ENCODE measurements around the gene FGFR3.
A peak's percentile ranks its signal among the peaks of the same experiment; 100 is the strongest.

Gene FGFR3

DNA sequence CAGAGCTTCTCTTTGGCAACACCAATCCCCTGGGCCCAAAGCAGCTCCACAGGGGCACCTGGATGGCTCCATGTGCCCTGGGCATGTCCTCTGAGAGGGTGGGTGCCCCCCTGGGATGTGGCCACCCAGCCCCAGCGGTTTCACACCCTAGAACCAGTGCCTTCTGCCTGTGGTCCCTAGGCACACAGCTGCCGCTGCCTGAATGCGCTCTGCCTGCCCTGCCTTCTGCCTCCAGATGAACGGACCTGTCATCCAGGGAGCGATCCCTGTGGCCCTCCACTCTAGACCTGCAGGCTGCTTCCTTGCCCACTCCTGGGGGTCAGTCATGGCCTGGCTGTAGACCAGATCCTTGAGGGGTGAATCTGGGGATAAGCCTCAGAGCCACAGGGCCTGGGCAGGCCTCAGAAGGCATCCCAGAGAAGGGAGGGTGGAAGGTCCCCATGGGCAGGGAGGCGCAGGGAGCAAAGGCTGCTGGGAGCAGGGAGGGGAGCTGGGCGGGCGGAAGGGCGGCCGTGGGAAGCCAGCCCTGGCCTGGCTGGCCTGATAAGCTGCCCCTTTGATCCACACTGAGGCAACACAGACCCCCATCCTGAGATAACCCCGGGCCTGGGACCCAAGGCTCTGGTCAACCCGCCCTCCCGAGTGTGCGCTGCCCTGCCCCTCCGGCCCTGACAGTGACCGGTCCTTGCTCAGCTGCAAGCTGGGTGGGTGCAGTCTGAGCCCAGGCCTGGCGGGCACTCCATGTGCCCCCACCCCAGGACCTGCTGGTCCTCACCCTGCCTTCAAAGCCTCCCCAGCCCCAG is 8.1 kb upstream of the FGFR3 start:
- H4K8ac ChIP-seq (ENCODE audit: low read depth, low read length) = no peak overlapping the region
- H3K23ac ChIP-seq (ENCODE audit: low read length) = no peak overlapping the region
- H2BK5ac ChIP-seq (ENCODE audit: low read length) = no peak overlapping the region
- no peak for DNase-seq
- H3K18ac ChIP-seq (ENCODE audit: low read length) = no peak overlapping the region
- no peaks in the 10 kb centered on the region for H3K79me1 ChIP-seq (ENCODE audit: low read length)
- no peaks in the 10 kb centered on the region for H3K4me1 ChIP-seq (ENCODE audit: control insufficient read depth, low read depth, low read length)
- H3K56ac ChIP-seq (ENCODE audit: low read length) = peak overlapping the region; percentile 25
- whole genome bisulfite sequencing (ENCODE audit: extremely low coverage, insufficient coverage, low lambda C conversion rate) = no CpG with 5 or more reads among the region's 17 CpGs
- no peak overlapping the region for H3K4me3 ChIP-seq (ENCODE audit: low read length)
- no peak overlapping the region for H4K5ac ChIP-seq (ENCODE audit: low read length)
- no peak overlapping the region for H3K27ac ChIP-seq (ENCODE audit: low read depth, low read length)
- H3K9ac ChIP-seq (ENCODE audit: low read length) = no peak overlapping the region
- no peak overlapping the region for H2AK5ac ChIP-seq (ENCODE audit: low read length)
- no peaks in the 10 kb centered on the region for H3K27me3 ChIP-seq (ENCODE audit: insufficient read depth, low read length, poor library complexity)
- H2BK15ac ChIP-seq (replicated peaks; ENCODE audit: low read depth) = no peak overlapping the region
- no peak overlapping the region for H3K4me2 ChIP-seq (ENCODE audit: low read length)
- H3K79me2 ChIP-seq (ENCODE audit: control insufficient read depth, insufficient read depth, low read length) = no peaks in the 10 kb centered on the region
- no peak overlapping the region for H2BK120ac ChIP-seq (ENCODE audit: low read depth, low read length)
- H3K36me3 ChIP-seq (ENCODE audit: control insufficient read depth, insufficient read depth, low read length) = no peaks in the 10 kb centered on the region
- no peak overlapping the region for H3K4ac ChIP-seq (ENCODE audit: low read depth, low read length)

DNA sequence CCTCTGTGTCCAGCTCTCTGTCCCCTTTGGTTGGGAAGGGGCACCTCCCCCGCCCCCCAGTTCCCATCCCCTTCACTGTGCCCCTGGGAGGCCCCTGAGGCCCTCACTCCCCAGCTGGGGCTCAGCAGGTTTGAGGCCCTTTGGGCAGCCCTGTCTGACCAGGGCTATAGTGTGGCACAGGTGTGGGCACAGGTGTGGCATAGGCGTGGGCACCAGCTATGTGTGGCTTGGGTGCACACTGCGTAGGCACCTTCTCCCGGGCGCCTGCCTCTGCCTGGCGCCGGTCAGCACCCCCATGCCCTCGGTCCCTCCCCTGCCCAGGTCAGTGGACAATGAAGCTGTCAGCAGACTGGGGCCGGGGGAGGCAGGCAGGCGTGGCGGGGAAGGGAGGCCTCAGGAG is 7.5 kb upstream of the FGFR3 start:
- Histone ChIP-seq H2BK120ac (ENCODE audit: low read depth, low read length) (no peak overlapping the region), H3K23ac (ENCODE audit: low read length) (no peak overlapping the region), H4K8ac (ENCODE audit: low read depth, low read length) (no peak overlapping the region), H2BK5ac (ENCODE audit: low read length) (no peak overlapping the region), H3K79me1 (ENCODE audit: low read length) (no peaks in the 10 kb centered on the region), H3K56ac (ENCODE audit: low read length) (no peak overlapping the region), H2BK15ac (replicated peaks; ENCODE audit: low read depth) (no peak overlapping the region), H3K9ac (ENCODE audit: low read length) (no peak overlapping the region), H3K27ac (ENCODE audit: low read depth, low read length) (no peak overlapping the region), H3K18ac (ENCODE audit: low read length) (no peak overlapping the region), H3K4me1 (ENCODE audit: control insufficient read depth, low read depth, low read length) (no peaks in the 10 kb centered on the region), H4K5ac (ENCODE audit: low read length) (no peak overlapping the region), H3K27me3 (ENCODE audit: insufficient read depth, low read length, poor library complexity) (no peaks in the 10 kb centered on the region), H3K4ac (ENCODE audit: low read depth, low read length) (no peak overlapping the region), H2AK5ac (ENCODE audit: low read length) (no peak overlapping the region), H3K79me2 (ENCODE audit: control insufficient read depth, insufficient read depth, low read length) (no peaks in the 10 kb centered on the region), H3K4me3 (ENCODE audit: low read length) (no peak overlapping the region), H3K4me2 (ENCODE audit: low read length) (no peak overlapping the region), H3K36me3 (ENCODE audit: control insufficient read depth, insufficient read depth, low read length) (no peaks in the 10 kb centered on the region)
- no peak for DNase-seq
- WGBS (ENCODE audit: extremely low coverage, insufficient coverage, low lambda C conversion rate) = no CpG with 5 or more reads among the region's 11 CpGs

DNA sequence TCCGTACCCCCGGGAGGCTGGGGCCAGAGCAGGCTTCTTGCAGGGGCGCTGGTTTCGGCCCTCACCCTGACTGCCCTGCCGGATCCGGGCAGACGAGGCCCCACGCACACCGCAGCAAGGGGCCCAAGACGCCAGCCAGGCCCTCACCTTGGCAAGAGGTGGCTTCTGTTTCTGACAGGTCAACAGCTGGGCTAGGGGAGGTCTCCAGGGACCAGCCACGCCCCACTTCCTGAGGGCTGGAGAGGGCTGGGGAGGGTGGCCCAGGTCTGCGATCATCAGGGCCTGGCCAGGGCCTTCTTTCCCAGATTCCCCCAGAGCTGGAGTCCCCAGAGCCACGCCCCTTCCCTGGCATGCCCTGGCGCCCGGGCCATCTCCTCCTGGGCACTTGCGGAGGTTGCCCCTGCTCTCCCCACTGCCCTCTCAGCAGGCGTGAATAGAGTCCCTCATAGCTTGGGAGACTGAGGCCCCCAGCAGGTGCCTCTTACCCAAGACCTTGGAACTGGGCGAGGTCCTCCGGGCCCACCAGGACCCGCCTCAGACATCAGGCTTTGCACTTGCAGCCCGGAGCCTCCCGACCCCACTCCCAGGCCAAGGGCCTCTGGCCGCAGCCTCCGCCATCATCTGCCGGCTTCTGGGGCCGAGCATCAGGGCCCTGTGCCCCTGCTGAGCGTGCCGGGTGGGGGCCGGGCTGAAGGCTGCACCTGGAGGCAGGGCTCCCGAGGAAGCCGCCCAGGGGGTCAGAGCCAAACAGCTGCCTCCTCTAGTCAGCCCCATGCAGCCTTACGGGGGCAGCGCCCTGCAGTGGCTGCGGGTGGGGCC is 6.3 kb upstream of the FGFR3 start:
- H3K4me3 ChIP-seq (ENCODE audit: low read length) = no peak overlapping the region
- no peak overlapping the region for H4K5ac ChIP-seq (ENCODE audit: low read length)
- H3K9ac ChIP-seq (ENCODE audit: low read length) = no peak overlapping the region
- H3K27me3 ChIP-seq (ENCODE audit: insufficient read depth, low read length, poor library complexity) = no peaks in the 10 kb centered on the region
- H2BK5ac ChIP-seq (ENCODE audit: low read length) = no peak overlapping the region
- no peak overlapping the region for H3K4me2 ChIP-seq (ENCODE audit: low read length)
- H3K23ac ChIP-seq (ENCODE audit: low read length) = no peak overlapping the region
- H2BK120ac ChIP-seq (ENCODE audit: low read depth, low read length) = no peak overlapping the region
- H3K4me1 ChIP-seq (ENCODE audit: control insufficient read depth, low read depth, low read length) = no peaks in the 10 kb centered on the region
- H2AK5ac ChIP-seq (ENCODE audit: low read length) = no peak overlapping the region
- no peaks in the 10 kb centered on the region for H3K79me2 ChIP-seq (ENCODE audit: control insufficient read depth, insufficient read depth, low read length)
- H3K27ac ChIP-seq (ENCODE audit: low read depth, low read length) = no peak overlapping the region
- H3K4ac ChIP-seq (ENCODE audit: low read depth, low read length) = no peak overlapping the region
- no peak for DNase-seq
- no peak overlapping the region for H3K18ac ChIP-seq (ENCODE audit: low read length)
- no peak overlapping the region for H3K56ac ChIP-seq (ENCODE audit: low read length)
- H3K36me3 ChIP-seq (ENCODE audit: control insufficient read depth, insufficient read depth, low read length) = no peaks in the 10 kb centered on the region
- no peak overlapping the region for H2BK15ac ChIP-seq (replicated peaks; ENCODE audit: low read depth)
- no peak overlapping the region for H4K8ac ChIP-seq (ENCODE audit: low read depth, low read length)
- WGBS (ENCODE audit: extremely low coverage, insufficient coverage, low lambda C conversion rate) = no CpG with 5 or more reads among the region's 34 CpGs
- no peaks in the 10 kb centered on the region for H3K79me1 ChIP-seq (ENCODE audit: low read length)

DNA sequence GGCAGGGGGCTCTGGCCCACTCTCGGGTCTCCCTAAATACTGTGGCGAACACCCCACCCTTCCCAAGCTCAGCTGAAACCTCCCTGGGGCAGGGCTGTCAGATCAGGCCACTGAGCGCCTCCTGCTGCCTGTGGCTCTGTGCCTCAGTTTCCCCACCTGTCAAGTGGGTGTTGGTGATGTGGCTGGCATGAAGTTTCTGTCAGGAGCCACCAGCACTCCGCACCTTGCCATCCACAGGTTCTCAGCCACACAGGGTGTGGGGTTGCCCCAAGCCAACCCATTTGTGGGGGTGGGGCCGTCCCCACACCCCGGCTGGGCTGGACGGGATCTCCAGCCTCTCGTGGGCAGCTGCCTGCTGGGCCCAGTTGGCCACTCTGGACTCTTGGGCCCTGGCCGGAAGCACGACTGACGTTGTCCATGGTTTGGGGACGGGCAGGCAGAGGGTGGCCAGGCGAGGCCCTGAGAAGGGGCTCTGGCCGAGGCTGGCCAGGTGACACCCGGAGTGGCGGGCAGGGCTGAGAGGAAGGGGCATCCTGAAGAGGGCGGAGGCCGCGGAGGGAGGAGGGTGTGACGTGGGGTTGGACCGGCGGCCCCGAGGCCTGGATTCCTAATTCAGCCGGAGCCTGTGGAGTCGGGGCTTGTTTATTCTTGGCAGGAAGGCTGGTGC is 5.5 kb upstream of the FGFR3 start:
- Histone ChIP-seq H3K27me3 (ENCODE audit: insufficient read depth, low read length, poor library complexity) (no peaks in the 10 kb centered on the region), H2AK5ac (ENCODE audit: low read length) (no peak overlapping the region), H3K4ac (ENCODE audit: low read depth, low read length) (no peak overlapping the region), H3K79me1 (ENCODE audit: low read length) (no peaks in the 10 kb centered on the region), H4K5ac (ENCODE audit: low read length) (no peak overlapping the region), H3K4me3 (ENCODE audit: low read length) (no peak overlapping the region), H3K36me3 (ENCODE audit: control insufficient read depth, insufficient read depth, low read length) (no peaks in the 10 kb centered on the region), H2BK120ac (ENCODE audit: low read depth, low read length) (no peak overlapping the region), H3K4me2 (ENCODE audit: low read length) (no peak overlapping the region), H3K79me2 (ENCODE audit: control insufficient read depth, insufficient read depth, low read length) (no peaks in the 10 kb centered on the region), H4K8ac (ENCODE audit: low read depth, low read length) (no peak overlapping the region), H3K23ac (ENCODE audit: low read length) (no peak overlapping the region), H3K9ac (ENCODE audit: low read length) (no peak overlapping the region), H3K4me1 (ENCODE audit: control insufficient read depth, low read depth, low read length) (no peaks in the 10 kb centered on the region), H3K18ac (ENCODE audit: low read length) (no peak overlapping the region), H2BK15ac (replicated peaks; ENCODE audit: low read depth) (no peak overlapping the region), H2BK5ac (ENCODE audit: low read length) (no peak overlapping the region), H3K27ac (ENCODE audit: low read depth, low read length) (no peak overlapping the region), H3K56ac (ENCODE audit: low read length) (no peak overlapping the region)
- no peak for DNase-seq
- WGBS (ENCODE audit: extremely low coverage, insufficient coverage, low lambda C conversion rate) = no CpG with 5 or more reads among the region's 25 CpGs

DNA sequence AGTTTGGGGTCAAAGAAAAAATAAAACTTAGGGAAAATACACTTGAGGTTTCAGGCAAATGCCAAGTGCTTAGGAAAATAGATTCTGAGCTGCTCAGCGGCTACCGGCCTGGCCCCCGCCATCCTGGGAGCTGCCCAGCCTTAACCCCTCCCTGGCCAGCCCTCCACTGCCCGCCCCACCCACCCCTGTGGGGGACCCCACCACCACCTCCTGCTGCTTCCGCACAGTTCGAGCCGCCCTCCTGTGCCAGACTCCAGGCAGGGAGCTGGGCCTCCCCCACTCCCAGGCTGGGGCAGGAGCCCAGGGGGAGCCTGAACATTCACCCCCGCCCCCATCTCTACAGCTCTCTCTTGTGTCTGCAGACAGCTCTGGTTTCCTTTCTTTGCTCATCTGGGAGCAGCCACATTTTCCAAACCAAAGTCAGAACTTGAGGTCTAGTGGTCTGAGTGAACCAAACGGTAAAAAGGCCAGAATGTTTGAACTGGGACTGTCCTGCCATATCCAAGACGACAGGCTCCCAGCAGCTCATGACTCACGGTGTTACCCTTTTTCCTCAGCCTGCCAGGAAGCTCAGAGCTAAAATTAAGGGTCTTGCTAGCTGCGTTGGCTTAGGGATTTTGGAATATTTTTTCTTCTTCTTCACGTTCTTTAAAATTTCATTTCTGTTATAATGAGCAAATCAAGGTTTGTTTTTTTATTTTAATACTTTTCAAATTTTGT is 4.7 kb upstream of the FGFR3 start:
- no peak overlapping the region for H3K9ac ChIP-seq (ENCODE audit: low read length)
- H2BK5ac ChIP-seq (ENCODE audit: low read length) = no peak overlapping the region
- H3K23ac ChIP-seq (ENCODE audit: low read length) = no peak overlapping the region
- no peak overlapping the region for H3K56ac ChIP-seq (ENCODE audit: low read length)
- H3K4me1 ChIP-seq (ENCODE audit: control insufficient read depth, low read depth, low read length) = no peaks in the 10 kb centered on the region
- H3K36me3 ChIP-seq (ENCODE audit: control insufficient read depth, insufficient read depth, low read length) = no peaks in the 10 kb centered on the region
- no CpG with 5 or more reads among the region's 13 CpGs for WGBS (ENCODE audit: extremely low coverage, insufficient coverage, low lambda C conversion rate)
- no peak overlapping the region for H3K18ac ChIP-seq (ENCODE audit: low read length)
- H2BK15ac ChIP-seq (replicated peaks; ENCODE audit: low read depth) = no peak overlapping the region
- no peak overlapping the region for H4K8ac ChIP-seq (ENCODE audit: low read depth, low read length)
- no peak overlapping the region for H3K4me2 ChIP-seq (ENCODE audit: low read length)
- no peak for DNase-seq
- no peak overlapping the region for H3K27ac ChIP-seq (ENCODE audit: low read depth, low read length)
- H3K27me3 ChIP-seq (ENCODE audit: insufficient read depth, low read length, poor library complexity) = no peaks in the 10 kb centered on the region
- H3K4me3 ChIP-seq (ENCODE audit: low read length) = no peak overlapping the region
- no peaks in the 10 kb centered on the region for H3K79me2 ChIP-seq (ENCODE audit: control insufficient read depth, insufficient read depth, low read length)
- H3K79me1 ChIP-seq (ENCODE audit: low read length) = no peaks in the 10 kb centered on the region
- H4K5ac ChIP-seq (ENCODE audit: low read length) = no peak overlapping the region
- no peak overlapping the region for H2BK120ac ChIP-seq (ENCODE audit: low read depth, low read length)
- no peak overlapping the region for H3K4ac ChIP-seq (ENCODE audit: low read depth, low read length)
- H2AK5ac ChIP-seq (ENCODE audit: low read length) = no peak overlapping the region

Data from mesendoderm (in vitro differentiated cells).